HepG2 (cell line): Measurements from ENCODE around the gene MCRIP2. TPM values are rescaled to one million over a fixed set of nuclear protein-coding genes. Genes with fewer than 3 reads are reported as not detected.

Experiments
- BHLHE40 ChIP-seq: IDR thresholded peaks from 2 replicates; pipeline ENCODE4 v1.6.1; 2011; ENCODE audit warnings: low read length, improper control_type of control experiment
- BRCA1 ChIP-seq: sonication (generic); formaldehyde crosslinking; IDR thresholded peaks from 2 replicates; pipeline ENCODE4 v1.4.0; 2020; ENCODE audit warnings: missing genetic modification reagents
- CEBPG ChIP-seq: IDR thresholded peaks from 2 replicates; pipeline ENCODE4 v1.6.1; 2016
- EHMT2 ChIP-seq: fragments of 200-600 bp; sonication (generic); IDR thresholded peaks from 2 replicates; pipeline ENCODE4 v1.7.0; 2017; ENCODE audit warnings: antibody characterized with exemption, low read depth, low read length, borderline replicate concordance
- GLI4 ChIP-seq: sonication (generic); formaldehyde crosslinking; IDR thresholded peaks from 2 replicates; pipeline ENCODE4 v1.5.1; 2020; ENCODE audit warnings: missing genetic modification reagents, mild to moderate bottlenecking, moderate library complexity, borderline replicate concordance
- IKZF5 ChIP-seq: IDR thresholded peaks from 2 replicates; pipeline ENCODE4 v1.6.1; 2018; ENCODE audit warnings: missing genetic modification reagents, mild to moderate bottlenecking, missing compliant biosample characterization
- MIXL1 ChIP-seq: IDR thresholded peaks from 2 replicates; pipeline ENCODE4 v1.6.1; 2016
- NFRKB ChIP-seq: fragments of 450-650 bp; IDR thresholded peaks from 2 replicates; pipeline ENCODE4 v1.6.1; 2017
- NR1H2 ChIP-seq: sonication (generic); formaldehyde crosslinking; IDR thresholded peaks from 2 replicates; pipeline ENCODE4 v1.8.1; 2022; ENCODE audit warnings: low read depth, missing genetic modification reagents, borderline replicate concordance
- PLRG1 ChIP-seq: fragments of 450-650 bp; conservative IDR thresholded peaks from 2 replicates; pipeline ENCODE4 v1.6.1; 2016
- REST ChIP-seq, 2 experiments: IDR thresholded peaks; 2 replicates each; pipeline ENCODE4 v1.6.1; 2011 to 2012; ENCODE audit warnings: low read length in 2 of 2, borderline replicate concordance in 1 of 2, low read depth in 1 of 2, mild to moderate bottlenecking in 1 of 2, moderate library complexity in 1 of 2
- SMARCC2 ChIP-seq: fragments of 450-650 bp; IDR thresholded peaks from 2 replicates; pipeline ENCODE4 v1.6.1; 2017; ENCODE audit warnings: antibody characterized with exemption, mild to moderate bottlenecking
- SOX13 ChIP-seq, 3 experiments: fragments of 450-650 bp in 1 of 3; sonication (generic) in 1 of 3; formaldehyde crosslinking in 1 of 3; IDR thresholded peaks in 2 of 3; conservative IDR thresholded peaks in 1 of 3; 2 replicates each; pipeline versions ENCODE4 v1.5.0 to v1.6.1; 2016 to 2020; ENCODE audit warnings: antibody characterized with exemption in 1 of 3, mild to moderate bottlenecking in 1 of 3, missing compliant biosample characterization in 1 of 3, missing genetic modification reagents in 1 of 3, moderate library complexity in 1 of 3
- SOX5 ChIP-seq: IDR thresholded peaks from 2 replicates; pipeline ENCODE4 v1.6.1; 2016; ENCODE audit warnings: borderline replicate concordance
- TAF15 ChIP-seq: fragments of 200-400 bp; formaldehyde crosslinking; IDR thresholded peaks from one replicate; pipeline ENCODE4 v1.6.1; 2018; ENCODE audit warnings: mild to moderate bottlenecking, low read depth, low read length; ENCODE audit not compliant: poor library complexity, severe bottlenecking
- THAP11 ChIP-seq: IDR thresholded peaks from 2 replicates; pipeline ENCODE4 v1.6.1; 2016; ENCODE audit warnings: missing biosample characterization, missing genetic modification reagents
- ZFP36L1 ChIP-seq: sonication (generic); formaldehyde crosslinking; IDR thresholded peaks from 2 replicates; pipeline ENCODE4 v1.8.0; 2022; ENCODE audit warnings: mild to moderate bottlenecking, missing genetic modification reagents, moderate library complexity
- ZNF205 ChIP-seq: IDR thresholded peaks from 2 replicates; pipeline ENCODE4 v1.6.1; 2018; ENCODE audit warnings: missing biosample characterization, missing genetic modification reagents
- ZNF24 ChIP-seq: fragments of 450-650 bp; IDR thresholded peaks from 2 replicates; pipeline ENCODE4 v1.6.1; 2017; ENCODE audit warnings: antibody characterized with exemption, mild to moderate bottlenecking
- ZNF292 ChIP-seq: sonication (generic); formaldehyde crosslinking; IDR thresholded peaks from 2 replicates; pipeline ENCODE4 v1.8.1; 2022; ENCODE audit warnings: mild to moderate bottlenecking, low read depth, missing genetic modification reagents, borderline replicate concordance
- ZNF383 ChIP-seq: sonication (generic); formaldehyde crosslinking; IDR thresholded peaks from 2 replicates; pipeline ENCODE4 v1.4.0; 2020; ENCODE audit warnings: missing genetic modification reagents, mild to moderate bottlenecking, borderline replicate concordance
- ZNF468 ChIP-seq: sonication (generic); formaldehyde crosslinking; IDR thresholded peaks from 2 replicates; pipeline ENCODE4 v1.8.0; 2022; ENCODE audit warnings: mild to moderate bottlenecking, moderate library complexity, missing genetic modification reagents
- ZNF709 ChIP-seq: sonication (generic); formaldehyde crosslinking; IDR thresholded peaks from 2 replicates; pipeline ENCODE4 v1.5.0; 2020; ENCODE audit warnings: mild to moderate bottlenecking, missing genetic modification reagents
- ZNF749 ChIP-seq: sonication (generic); formaldehyde crosslinking; IDR thresholded peaks from 2 replicates; pipeline ENCODE4 v1.8.0; 2022; ENCODE audit warnings: mild to moderate bottlenecking, missing genetic modification reagents, moderate library complexity, borderline replicate concordance
- ZNF83 ChIP-seq: sonication (generic); formaldehyde crosslinking; IDR thresholded peaks from 2 replicates; pipeline ENCODE4 v1.4.0; 2020; ENCODE audit warnings: missing genetic modification reagents, mild to moderate bottlenecking, borderline replicate concordance
- polyA plus RNA-seq, 8 experiments: library from polyadenylated mRNA; depleted of rRNA in 3 of 8; stranded (reverse) in 7 of 8; unstranded in 1 of 8; fragments of >200 nt; fragmentation: Illumina TruSeq in 4 of 8; extraction: Trizol in 4 of 8; gene quantifications; 2 replicates each; pipeline versions ENCODE4 v1.2.1 to v1.2.3, GENCODE V29; 2011 to 2016; ENCODE audit warnings: low read depth in 4 of 8, missing spikeins in 1 of 8, mixed read lengths in 1 of 8; ENCODE audit not compliant: insufficient read depth in 1 of 8
- total RNA-seq, 5 experiments: library from RNA; depleted of rRNA; stranded (reverse); fragments of >200 nt; fragmentation: Illumina TruSeq; extraction: Trizol; gene quantifications; 2 replicates each; pipeline ENCODE4 v1.2.3, GENCODE V29; 2016; ENCODE audit warnings: low read depth in 1 of 5
- TF ChIP-seq, protein P1 (sequence below): sonication (generic); formaldehyde crosslinking; IDR thresholded peaks from 2 replicates; pipeline ENCODE4 v1.5.1; 2020; ENCODE audit warnings: missing genetic modification reagents, mild to moderate bottlenecking, borderline replicate concordance

Gene MCRIP2
- total and polyA plus RNA-seq, 2 of the 13 experiments (the other 11 are each of a cell fraction or from before 2014, with no cell fraction given): 39.6 to 76.7 TPM

DNA sequence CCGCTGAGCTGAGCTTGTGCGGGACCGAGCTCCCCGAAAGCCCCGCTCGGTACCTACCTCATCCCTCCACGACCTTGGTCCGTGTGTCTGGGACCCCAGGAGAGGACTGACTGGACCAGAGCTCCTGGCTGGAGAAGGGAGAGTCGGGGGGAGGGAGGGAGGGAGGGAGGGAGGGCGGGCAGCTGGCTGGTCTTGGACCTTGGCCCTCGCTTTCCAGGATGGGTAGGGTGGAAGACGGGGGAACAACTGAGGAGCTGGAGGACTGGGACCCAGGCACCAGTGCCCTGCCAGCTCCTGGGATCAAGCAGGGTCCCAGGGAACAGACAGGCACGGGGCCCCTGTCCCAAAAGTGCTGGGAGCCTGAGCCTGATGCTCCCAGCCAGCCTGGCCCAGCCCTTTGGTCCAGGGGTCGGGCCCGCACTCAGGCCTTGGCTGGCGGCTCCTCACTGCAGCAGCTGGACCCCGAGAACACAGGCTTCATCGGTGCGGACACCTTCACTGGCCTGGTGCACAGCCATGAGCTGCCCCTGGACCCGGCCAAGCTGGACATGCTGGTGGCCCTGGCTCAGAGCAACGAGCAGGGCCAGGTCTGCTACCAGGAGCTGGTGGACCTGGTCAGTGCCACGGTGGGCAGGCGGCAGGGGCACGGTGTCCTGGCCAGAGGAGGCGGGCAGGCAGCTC, 34.4 kb downstream of the MCRIP2 start (continued):
- TF ChIP-seq, protein P1, sequence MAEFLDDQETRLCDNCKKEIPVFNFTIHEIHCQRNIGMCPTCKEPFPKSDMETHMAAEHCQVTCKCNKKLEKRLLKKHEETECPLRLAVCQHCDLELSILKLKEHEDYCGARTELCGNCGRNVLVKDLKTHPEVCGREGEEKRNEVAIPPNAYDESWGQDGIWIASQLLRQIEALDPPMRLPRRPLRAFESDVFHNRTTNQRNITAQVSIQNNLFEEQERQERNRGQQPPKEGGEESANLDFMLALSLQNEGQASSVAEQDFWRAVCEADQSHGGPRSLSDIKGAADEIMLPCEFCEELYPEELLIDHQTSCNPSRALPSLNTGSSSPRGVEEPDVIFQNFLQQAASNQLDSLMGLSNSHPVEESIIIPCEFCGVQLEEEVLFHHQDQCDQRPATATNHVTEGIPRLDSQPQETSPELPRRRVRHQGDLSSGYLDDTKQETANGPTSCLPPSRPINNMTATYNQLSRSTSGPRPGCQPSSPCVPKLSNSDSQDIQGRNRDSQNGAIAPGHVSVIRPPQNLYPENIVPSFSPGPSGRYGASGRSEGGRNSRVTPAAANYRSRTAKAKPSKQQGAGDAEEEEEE (CRISPR knock-in tag): no peak
- TF ChIP-seq TAF15 (no peak), SMARCC2 (no peak), ZNF24 (no peak), ZNF468 (CRISPR knock-in tag) (no peak), MIXL1 (CRISPR knock-in tag) (no peak), THAP11 (CRISPR knock-in tag) (no peak), CEBPG (CRISPR knock-in tag) (no peak), ZNF383 (CRISPR knock-in tag) (no peak), EHMT2 (no peak), SOX13 (IDR thresholded peaks at IDR 0.05) (no peak), SOX13 (CRISPR knock-in tag; conservative IDR thresholded peaks at IDR 0.05 in 1 of 2, IDR thresholded peaks at IDR 0.05 in 1 of 2) (no peak), NR1H2 (CRISPR knock-in tag) (no peak), BRCA1 (no peak), ZNF292 (CRISPR knock-in tag) (no peak), NFRKB (no peak), IKZF5 (CRISPR knock-in tag) (no peak), ZNF709 (CRISPR knock-in tag) (no peak), ZNF749 (CRISPR knock-in tag) (no peak), ZNF205 (no peak), SOX5 (CRISPR knock-in tag) (no peak), PLRG1 (no peak), ZFP36L1 (no peak), REST (IDR thresholded peaks at IDR 0.05; ENCODE audit: borderline replicate concordance in 1 of 2, low read depth in 1 of 2, low read length in 2 of 2) (no peak), BHLHE40 (no peak), ZNF83 (no peak), GLI4 (no peak)
